Measurements from ENCODE around the gene GPC6.
A peak's percentile ranks its signal among the peaks of the same experiment; 100 is the strongest.

The GPC6 gene

DNA sequence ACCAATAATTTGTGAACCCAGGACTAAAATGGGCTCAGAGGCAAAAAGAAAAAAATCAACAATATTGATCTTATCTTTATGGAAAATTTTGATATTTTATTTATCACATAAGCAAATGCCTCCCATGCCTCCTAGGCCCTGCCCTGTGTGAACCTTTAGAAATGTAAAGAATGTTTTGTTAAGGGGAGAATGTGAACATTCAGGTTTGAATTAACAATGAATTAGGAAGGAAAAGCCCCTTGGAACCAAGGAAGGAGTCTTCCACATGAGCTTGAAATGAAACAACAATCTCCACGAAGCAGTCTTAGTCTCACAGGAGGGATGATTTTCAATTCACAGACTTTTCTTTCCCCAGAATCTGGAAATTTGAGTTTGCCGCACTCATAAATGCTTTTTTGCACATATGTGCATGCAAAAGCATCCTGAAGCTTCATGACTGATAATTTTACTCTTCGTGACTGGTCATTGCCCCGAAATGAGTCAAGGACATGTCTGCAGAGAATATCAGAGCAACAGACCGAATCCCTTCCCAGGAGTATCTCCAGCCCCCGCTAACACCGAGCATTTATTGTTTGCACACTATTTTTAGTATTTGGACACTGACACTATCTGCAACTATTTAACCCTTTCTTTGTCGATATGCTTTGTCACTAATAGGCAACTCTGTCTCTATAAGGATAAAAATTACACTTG, 1117.7 kb downstream of the GPC6 start:
- no peak for DNase-seq

DNA sequence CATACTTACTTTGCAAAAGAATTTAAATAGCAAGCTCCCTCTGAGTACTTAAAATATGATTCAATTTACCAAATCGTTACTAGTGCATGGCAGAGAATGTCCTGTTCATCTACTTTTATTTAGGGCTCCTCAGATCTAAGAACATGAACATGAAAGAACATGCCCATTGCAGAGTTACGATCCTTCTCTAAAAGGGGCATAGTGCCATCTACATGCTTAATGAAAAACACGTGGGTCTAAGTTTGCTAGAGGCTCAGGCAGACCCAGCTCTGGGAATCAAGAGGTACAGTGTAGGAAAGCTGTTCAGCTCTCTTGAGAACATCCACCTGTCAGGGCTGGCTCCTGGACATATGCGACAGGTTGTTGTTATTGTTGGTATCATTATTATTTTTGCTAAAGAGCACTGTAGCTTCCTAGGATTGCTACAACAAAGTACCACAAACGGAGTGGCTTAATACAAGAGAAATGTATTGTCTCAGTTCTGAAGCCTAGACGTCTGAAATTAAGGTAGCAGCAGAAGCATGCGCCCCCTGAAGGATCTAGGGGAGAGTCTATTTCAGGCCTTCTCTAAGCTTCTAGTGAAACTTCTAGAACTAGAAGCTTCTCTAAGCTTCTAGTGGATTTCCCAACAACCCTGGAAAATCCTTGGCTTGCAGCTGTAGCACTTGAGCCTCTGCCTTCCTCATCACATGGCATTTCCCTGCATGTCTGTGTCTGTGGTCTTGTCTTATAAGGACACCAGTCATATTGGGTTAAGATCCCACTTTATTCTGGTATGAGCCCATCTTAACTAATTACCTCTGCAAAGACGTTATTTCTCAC, 1119.0 kb downstream of the GPC6 start:
- peak; percentile 45 for DNase-seq

DNA sequence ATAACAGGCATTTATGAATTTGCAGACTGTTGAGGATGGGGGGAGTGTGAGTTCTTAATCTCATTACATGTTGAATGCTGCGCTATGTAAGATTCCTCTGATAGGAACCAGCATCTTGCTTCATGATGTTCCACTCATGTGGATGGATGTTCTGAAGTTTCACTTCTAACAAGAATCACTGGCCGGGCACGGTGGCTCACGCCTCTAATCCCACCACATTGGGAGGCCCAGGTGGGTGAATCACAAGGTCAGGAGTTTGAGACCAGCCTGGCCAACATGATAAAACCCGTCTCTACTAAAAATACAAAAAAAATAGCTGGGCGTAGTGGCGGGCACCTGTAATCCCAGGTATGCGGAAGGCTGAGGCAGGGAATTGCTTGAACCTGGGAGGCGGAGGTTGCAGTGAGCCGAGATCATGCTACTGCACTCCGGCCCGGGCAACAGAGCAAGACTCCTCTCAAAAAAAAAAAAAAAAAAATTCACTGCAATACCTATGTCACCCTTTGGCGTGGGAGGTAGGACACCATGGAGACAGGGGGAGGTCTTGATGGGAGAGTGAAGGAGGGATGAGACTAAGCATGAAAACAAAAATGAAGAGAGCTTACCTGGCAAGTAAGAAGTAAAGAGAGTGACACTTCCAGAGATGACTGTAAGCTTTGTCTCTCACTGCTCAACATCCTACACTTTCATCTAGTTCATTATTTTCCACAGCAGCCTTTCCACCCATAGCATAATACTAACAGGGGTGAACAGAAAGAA, 1119.8 kb downstream of the GPC6 start:
- DNase-seq = no peak

DNA sequence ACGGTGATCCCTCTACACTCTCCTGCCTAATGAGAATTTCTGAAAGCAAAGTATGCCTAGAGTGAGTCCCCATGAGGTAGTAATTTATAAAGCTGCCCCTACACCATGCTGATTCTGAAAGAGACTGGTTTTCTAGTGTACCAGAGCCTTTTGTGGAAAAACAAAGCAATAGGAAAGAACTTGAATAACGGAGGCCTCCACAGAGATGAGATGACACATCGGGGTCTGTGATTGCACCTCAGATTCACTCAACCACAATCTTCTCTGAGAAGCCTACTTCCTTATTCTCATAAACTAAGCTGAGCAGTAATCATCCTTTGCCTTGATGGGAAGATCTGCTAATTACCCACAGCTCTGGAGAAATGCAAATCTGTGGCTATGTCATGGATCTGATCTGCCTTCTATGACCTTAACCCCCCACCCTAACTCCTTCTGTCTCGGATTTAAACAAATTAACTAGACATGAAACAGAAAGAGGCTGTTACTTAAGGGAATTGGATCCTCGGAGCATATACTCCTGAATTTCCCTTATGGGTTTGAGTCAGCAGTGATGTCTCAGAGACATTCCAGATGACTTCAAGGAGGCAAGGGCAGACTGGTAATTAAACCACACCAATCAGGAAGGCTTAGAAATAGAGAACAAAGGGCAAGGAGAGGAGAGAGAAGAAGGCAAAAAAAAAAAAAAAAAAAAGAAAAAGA, 1124.8 kb downstream of the GPC6 start:
- no peak for DNase-seq

DNA sequence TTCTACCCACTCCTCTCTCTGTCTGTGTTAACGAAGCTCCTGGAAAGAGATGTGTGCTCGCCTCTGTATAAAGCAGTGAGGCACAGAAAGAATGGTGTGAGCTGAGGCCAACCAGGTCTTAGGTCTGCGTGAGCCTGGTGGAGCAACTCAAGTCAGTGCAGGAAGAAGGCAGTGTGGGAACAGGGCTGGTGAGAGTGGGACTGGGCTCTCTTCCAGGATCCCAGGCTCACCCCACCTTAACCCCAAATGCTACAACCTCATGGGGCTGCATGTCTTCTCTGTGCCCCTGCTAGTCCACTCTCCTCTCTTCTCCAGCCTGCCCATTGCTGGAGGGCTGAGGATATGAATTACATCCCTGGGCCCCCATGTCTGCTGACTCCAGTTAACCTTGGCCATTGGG, 1125.5 kb downstream of the GPC6 start:
- DNase-seq = no peak

DNA sequence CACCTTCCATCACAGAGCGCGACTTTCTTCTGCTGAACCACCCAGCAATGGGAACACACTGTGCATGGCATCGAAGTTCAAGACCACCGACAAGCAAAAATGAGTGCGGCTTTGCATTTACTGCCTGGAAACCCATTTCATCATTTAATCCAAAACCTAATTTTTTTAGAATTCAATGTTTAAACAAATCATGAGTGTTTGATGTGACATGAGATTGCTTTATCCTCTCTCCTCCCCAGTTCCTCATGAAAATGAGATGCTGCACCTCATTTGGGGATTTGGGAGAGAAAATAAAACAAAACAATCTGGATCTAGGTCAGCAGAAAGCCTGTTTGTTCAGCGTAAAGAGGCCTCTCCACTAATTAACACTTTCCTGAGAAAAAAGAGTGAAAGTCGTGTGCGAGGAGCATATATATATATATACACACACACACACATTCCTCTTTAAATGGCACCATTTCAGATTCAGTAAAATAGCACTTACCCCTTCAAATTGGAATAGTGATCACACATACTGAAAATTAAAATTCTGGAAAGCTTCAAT, 1126.6 kb downstream of the GPC6 start:
- no peak for DNase-seq

DNA sequence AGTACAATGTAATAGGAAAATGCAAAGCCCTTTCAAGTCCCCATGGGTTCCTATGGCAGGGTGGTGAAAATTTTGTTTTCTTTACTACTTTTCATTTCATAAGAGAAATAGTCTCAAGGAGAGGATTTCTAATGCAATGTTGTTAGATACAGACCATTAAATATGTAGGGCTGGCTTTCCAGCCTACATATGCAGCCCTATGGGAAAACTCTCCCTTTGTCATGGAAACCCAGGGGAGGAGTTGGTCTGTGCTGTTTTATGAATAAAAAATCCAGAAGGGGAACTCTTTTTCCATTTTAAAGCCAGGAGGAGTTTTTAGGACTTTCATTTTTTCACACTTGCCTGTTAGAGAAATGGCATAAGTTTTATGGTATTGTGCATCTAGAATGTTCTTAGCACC, 1133.3 kb downstream of the GPC6 start:
- no peak for DNase-seq

DNA sequence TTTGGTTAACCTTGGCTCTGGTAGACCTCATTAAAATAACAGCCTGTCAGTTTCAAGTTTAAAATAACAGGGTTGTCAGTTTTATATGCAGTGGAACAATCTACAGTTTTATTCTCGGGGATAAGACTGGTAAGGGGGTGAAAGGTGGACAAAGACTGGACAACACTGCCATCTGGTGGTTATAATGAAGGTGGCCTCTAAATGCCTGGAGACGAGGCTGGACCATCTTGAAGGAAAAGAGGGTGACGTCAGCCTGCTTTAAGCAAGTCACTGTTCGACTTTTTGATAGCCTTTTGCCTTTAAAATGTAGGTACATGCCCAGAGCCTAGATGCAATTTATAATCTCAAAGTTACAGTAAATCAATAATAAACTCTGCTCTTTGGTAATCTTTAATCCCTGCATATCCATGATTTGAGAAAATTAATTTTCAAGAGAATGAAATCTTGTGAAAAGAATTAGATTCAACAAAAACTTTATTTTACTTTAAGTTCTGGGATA, 1135.9 kb downstream of the GPC6 start:
- DNase-seq = peak; percentile 46

DNA sequence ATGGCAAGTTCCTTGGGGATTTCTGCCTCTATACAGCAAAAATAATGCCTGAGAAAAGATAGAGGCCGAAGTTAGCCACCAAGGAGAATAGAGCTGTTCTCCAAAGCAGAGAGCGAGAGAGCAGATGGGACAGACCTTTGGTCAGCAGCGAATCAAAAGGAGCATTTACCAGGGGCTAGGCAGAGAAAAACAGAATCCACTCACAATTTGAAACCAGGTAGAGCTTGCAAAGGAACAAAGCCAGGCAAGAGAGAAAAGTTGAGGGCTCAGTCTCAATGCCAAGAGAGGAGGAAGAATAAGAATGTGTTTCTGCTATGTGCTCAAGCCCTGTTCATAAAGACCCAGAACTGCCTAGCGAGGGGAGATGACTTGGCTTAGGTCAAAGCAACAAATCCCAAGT, 1140.1 kb downstream of the GPC6 start:
- DNase-seq = no peak

DNA sequence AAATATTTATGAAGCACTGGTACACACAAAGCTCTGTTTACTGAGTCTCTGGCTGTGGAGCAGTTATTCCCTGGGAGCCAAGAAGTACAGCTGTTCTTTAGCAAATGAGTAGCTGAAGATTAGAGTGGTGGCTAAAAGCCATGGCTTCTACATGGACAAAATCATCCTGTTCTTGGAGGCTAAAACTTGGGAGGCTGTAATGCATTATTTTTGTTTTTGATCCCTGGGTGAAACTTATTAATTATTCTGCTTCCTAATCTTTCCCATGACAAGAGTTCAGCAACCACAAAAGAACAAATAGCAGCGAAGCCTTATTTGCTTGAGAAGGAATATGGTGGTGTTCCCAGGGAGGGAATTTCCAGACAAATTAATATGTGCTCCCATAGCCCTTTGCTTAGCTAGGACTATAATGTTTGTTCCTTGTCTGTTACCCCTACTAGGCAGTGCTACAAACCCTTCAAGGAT, 1143.4 kb downstream of the GPC6 start:
- DNase-seq = no peak

DNA sequence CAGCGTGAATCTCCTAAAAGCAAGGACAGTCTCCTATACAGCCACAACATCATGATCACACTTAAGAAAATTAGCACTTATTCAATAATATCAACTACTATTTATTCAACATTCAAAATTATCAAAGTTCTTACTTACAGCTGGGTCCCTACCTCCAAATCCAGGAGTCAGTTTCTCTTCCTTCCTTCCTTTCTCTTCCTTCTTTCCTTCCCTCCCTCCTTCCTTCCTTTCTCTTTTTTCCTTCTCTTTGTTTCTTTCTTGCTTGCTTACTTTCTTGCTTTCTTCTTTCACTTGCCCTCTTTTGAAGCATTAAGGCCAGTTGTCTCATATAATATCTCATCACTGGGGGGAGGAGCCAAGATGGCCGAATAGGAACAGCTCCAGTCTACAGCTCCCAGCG, 1145.2 kb downstream of the GPC6 start:
- no peak for DNase-seq

DNA sequence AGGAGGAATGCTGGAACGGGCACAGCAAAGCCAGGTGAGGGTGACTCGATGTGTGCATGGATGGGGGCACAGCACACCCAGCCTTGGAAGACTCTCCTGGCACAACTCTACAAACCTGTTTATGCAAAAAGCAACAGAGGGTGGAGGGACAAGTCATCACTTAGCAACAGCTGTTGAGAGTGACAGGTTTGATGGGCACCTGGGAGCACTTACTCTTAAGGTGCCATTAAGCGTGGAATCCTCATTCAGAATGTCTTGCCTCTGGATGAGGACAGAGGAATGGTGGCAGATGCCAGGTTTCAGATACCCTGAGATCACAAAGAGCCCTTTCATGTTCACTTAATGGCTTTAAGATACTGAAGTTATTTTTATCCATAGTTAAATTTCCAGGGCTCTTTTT, 1155.9 kb downstream of the GPC6 start:
- DNase-seq = no peak

DNA sequence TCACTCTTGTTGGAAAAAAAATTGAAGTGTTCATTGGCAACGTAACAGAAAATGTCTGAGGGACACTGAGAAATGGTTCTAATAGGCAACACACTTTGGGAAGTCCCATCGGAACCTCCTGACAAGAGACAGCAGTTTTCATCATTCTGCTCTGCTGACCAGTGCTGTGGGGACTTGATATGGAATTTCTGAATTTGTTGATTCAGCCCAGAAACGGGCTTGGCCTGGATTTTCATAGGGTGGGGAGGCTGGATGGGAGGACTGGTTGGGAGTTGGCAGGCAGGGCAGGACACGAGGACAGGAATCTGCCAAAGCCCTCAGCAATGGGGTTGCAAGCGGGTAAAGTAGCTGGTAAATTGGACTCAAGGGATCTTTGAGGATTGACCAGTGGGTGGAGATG, 1156.4 kb downstream of the GPC6 start:
- DNase-seq = no peak

DNA sequence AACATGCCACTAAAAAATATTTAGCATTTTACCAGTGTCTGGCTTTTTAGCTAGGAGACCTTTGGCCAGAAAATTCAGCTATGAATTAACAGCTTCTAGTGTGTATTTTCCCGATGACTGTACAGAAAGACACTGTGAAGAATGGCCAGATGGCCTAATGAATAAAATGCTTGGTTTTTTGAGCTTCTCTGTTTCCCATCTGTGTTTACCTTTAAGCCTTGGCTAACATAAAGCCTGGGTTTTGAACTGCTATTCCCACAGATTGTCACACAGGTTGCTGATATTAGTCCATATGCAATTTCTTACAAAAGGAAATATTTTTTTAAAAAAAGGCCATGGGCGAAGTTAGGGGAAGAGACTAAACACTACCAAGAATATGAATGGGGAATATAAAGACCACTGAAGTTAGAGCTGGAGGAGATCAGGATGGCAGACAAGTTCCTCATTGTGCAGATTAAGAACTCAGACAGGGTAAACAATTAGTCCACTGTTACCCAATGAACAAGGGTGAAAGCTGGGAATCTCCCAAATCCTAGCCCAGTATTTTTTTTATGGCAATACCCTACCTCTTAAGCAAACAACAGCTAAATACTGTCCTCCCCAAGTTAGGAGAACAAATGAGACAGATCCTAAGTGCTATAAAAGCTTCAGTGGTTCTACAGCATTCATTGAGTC, 1157.8 kb downstream of the GPC6 start:
- no peak for DNase-seq

DNA sequence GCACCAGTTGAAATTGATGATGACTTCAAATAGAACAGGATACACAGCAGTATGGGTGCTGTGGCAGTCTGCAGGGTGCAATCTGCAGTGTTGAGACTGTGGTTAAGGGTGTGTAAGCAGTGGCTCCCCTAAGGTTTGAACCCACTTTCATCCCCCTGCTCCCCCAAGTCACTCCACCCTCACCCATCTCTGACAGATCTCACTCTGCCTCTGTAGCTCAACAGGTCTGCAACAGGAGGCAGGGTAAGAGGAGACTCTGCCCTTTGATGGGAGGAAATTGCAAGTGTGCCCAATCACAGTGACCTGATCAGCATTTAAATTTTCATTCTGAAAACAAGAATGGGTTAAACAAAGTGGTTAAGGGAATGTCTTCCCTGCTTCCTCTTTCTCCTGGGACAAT, 1160.4 kb downstream of the GPC6 start:
- no peak for DNase-seq

DNA sequence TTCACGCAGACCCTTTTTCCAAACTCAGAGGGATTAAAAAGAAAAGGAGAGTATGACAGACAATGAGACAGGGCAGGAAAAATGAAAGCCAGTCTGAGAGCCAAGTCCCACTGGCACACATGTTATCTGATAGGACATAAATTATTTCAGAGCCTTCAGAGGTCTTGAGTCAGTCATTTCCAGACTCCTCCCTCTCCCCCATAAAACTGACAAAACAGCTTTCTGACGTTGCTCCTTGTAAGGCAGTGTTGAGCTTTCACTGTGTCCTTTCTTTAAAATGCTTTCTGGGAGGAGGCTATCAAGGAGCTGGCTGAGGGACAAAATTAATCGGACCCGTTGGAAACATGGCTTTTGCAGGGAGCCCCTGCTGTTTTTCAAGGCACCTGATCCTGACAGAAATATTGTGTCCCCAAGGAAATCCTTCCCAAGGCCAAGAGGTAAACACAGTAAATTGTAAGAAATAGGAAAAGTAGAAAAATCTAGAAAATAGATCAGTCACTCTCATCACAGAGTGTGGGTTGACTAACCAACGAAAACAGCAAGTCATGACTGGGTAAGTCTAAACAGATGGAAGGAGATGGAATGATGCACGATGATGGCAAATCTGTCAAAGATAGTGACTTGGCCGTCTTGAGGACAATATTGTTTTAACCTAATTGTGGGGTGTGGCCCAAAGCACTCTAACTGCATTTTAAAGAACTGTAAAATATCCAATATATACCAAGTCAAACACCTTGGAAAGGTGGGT, 1163.2 kb downstream of the GPC6 start:
- DNase-seq = no peak

DNA sequence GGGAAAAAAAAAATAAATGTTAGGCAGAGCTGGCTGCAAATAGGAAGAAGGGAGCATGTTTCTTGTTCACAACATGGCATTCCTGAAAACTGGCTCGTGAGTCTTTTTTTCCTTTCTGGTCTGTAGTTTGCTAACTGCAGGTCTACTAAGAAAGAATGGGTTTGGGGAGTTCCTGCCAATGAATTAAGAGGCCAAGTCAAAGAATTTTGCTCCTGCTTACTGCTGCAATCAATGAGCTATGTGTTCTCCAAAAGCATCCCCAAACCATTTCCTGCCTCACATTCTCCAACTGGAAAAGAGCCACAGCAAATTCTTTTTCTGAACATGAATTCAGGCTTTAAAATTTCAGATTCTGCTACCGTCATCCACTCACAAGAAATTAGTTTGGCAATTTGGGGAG, 1164.3 kb downstream of the GPC6 start:
- no peak for DNase-seq

DNA sequence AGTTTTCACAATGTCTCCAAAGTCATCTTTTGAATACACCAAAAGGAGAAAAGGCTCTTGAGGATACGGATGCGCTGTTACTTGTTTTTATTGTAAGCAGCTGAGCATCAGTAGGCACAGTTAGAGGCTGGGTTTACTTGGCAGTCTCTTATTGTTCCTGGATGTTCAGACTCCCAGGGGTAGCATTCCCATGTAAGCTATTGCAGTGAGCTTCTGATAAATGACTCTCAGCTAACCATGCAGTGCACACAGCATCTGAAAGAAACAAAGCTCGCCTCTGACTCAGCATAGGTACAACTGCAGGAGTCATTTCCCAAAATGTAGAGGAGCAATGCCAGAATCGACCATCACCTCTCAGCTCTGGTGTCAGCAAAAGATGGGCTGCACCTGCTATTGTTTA, 1168.1 kb downstream of the GPC6 start:
- peak; percentile 66 for DNase-seq

DNA sequence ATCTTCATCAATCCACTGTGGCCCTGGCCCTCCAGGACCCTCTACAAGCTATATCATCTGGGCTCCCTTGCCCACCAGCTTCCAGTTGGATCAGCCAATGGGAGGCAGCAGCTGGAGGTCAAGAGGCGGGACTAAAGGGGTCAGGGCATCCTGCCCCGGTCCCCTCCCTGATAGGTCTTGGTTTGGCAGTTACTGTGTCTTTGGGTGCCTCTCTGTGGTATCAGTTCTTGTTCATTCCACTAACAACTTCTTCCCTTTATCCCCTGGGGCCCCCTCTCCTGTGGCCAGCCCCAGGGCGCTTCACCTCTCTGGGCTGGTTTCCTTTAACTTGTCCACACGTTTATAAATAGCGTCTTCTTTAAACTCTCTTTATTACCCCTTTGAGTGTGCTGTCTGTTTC, 1169.3 kb downstream of the GPC6 start:
- no peak for DNase-seq

DNA sequence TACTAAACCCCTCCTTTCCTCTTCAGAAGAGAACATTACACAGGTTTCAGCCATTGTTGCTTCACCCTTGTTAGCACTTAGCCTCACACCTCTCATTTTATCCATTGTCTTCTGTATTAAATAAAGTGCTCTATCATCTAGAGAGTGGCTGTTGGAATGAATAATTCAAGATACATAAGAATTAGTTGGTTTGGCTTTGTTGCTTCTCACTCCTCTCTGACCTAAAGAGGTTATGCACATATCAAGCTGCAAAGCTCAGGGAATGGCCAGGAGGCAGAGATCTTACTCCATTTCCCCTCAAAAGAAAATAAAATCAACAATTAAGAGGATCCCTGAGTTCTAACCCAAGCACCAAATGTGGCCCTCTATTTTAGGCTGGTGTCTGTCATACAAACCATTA, 1173.2 kb downstream of the GPC6 start:
- no peak for DNase-seq

DNA sequence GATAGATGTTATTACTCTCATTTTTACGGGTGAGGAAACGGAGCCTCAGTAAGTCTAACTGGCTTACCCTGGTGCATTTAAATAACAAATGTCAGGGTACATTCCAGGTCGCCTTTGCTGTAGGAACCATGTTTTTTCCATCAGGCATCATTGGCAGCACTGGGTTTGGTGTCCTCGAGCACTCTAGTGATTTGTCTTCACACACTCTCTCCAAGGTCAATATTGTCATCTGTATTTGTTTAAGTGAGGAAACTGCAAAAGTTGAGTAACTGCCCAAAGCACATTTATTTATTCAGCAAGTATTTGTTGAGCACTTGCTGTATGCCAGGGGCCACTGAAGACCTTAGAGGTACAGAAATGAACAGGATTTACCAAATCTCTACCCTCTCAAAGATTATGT, 1174.3 kb downstream of the GPC6 start:
- DNase-seq = no peak
